Measurements from ENCODE around the gene ABCF3.
A peak's percentile ranks its signal among the peaks of the same experiment; 100 is the strongest.
"Not testable (repeated sequence)": the region's sequence is repeated elsewhere in the genome, so short reads cannot be mapped to it uniquely, and the experiment has no call there.

Gene ABCF3

GRCh38 chr3:184155644-184156521 is 30.1 kb upstream of the ABCF3 start:
- peak overlapping the region; percentile 93 for H3K9ac ChIP-seq (ENCODE audit: low read length)
- H3K27me3 ChIP-seq (ENCODE audit: control insufficient read depth, insufficient read depth, low read length): no peaks in the 10 kb centered on the region
- H3K4me3 ChIP-seq (ENCODE audit: low read length): peak overlapping the region; percentile 93
- H3K36me3 ChIP-seq (ENCODE audit: control insufficient read depth, insufficient read depth, low read length): no peaks in the 10 kb centered on the region
- H3K4me1 ChIP-seq (ENCODE audit: control insufficient read depth, insufficient read depth, low read length): peaks cover 23% of the 10 kb centered on the region
- H3K9me3 ChIP-seq (ENCODE audit: control insufficient read depth, low read length): no peaks in the 10 kb centered on the region

GRCh38 chr3:184156522-184156955 is 29.5 kb upstream of the ABCF3 start:
- Histone ChIP-seq H3K9ac (ENCODE audit: low read length) (peak overlapping the region; percentile 93), H3K9me3 (ENCODE audit: control insufficient read depth, low read length) (no peaks in the 10 kb centered on the region), H3K27me3 (ENCODE audit: control insufficient read depth, insufficient read depth, low read length) (no peaks in the 10 kb centered on the region), H3K36me3 (ENCODE audit: control insufficient read depth, insufficient read depth, low read length) (no peaks in the 10 kb centered on the region), H3K4me1 (ENCODE audit: control insufficient read depth, insufficient read depth, low read length) (peaks cover 23% of the 10 kb centered on the region), H3K4me3 (ENCODE audit: low read length) (peak overlapping the region; percentile 93)

DNA sequence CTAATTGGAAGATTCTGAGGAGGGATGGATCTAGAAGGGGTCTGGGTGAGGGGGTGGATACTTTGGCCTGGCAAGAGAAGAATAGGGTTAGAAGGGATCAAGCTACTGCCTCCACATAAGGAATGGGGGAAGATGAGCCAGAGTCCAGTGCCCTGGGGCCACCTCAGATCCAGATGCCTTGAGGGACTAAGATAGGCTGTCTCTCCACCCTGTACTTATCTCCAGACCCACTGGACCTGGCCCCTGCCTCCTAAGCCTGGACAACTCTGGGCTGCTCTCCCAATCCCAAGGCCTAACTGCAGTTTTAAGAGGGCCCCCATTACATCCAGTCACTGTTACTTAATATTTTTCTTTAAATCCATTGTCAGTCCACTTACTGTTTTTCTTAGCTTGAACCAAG is 28.8 kb upstream of the ABCF3 start:
- peak overlapping the region; percentile 93 for H3K9ac ChIP-seq (ENCODE audit: low read length)
- no peaks in the 10 kb centered on the region for H3K27me3 ChIP-seq (ENCODE audit: control insufficient read depth, insufficient read depth, low read length)
- H3K4me1 ChIP-seq (ENCODE audit: control insufficient read depth, insufficient read depth, low read length): peaks cover 23% of the 10 kb centered on the region
- no peaks in the 10 kb centered on the region for H3K36me3 ChIP-seq (ENCODE audit: control insufficient read depth, insufficient read depth, low read length)
- no peaks in the 10 kb centered on the region for H3K9me3 ChIP-seq (ENCODE audit: control insufficient read depth, low read length)
- peak overlapping the region; percentile 93 for H3K4me3 ChIP-seq (ENCODE audit: low read length)

DNA sequence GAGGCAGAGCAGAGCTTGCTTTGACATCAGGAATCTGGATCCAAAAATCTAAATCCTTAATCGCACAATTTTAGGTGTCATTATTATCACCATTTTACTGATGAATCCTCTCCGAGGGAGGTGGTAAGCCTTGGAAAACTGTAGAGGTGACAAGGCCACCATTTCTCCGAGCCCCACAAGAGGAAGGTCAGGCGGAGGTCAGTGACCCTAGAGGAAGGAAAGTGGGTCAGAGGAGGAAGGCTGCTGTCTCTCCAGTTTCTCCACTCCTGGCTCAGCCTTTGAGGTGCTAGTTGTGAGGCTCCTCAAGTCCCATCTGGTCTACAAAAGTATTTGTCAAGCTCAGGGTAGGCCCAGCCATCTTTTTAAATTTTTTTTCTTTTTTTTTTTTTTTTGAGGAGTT is 27.6 kb upstream of the ABCF3 start:
- Histone ChIP-seq H3K4me1 (ENCODE audit: control insufficient read depth, insufficient read depth, low read length) (peaks cover 23% of the 10 kb centered on the region), H3K4me3 (ENCODE audit: low read length) (no peak overlapping the region), H3K9me3 (ENCODE audit: control insufficient read depth, low read length) (no peaks in the 10 kb centered on the region), H3K27me3 (ENCODE audit: control insufficient read depth, insufficient read depth, low read length) (no peaks in the 10 kb centered on the region), H3K9ac (ENCODE audit: low read length) (no peak overlapping the region), H3K36me3 (ENCODE audit: control insufficient read depth, insufficient read depth, low read length) (no peaks in the 10 kb centered on the region)

DNA sequence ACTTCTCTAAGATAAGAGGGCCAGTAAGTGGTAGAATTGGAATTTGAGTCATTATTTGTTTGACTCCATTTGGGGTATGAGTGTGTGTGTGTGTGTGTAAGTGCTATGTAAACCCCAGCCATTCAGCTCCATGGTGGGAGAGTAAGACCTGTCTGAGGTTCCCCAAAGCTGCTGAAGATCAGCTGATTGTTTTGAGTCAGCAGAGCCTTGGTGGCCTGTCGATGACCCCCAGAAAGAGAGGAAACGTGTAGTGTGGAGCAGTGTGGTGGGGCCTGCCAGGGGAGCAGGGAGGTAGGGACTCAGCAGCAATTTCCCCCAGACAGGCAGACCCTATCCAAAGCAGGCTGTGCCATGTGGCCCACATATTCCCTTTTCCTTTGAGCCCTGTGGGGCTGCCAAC is 25.5 kb upstream of the ABCF3 start:
- Histone ChIP-seq H3K27me3 (ENCODE audit: control insufficient read depth, insufficient read depth, low read length) (no peaks in the 10 kb centered on the region), H3K4me3 (ENCODE audit: low read length) (no peak overlapping the region), H3K9ac (ENCODE audit: low read length) (no peak overlapping the region), H3K36me3 (ENCODE audit: control insufficient read depth, insufficient read depth, low read length) (peaks cover 13% of the 10 kb centered on the region), H3K4me1 (ENCODE audit: control insufficient read depth, insufficient read depth, low read length) (peaks cover 17% of the 10 kb centered on the region), H3K9me3 (ENCODE audit: control insufficient read depth, low read length) (no peaks in the 10 kb centered on the region)

DNA sequence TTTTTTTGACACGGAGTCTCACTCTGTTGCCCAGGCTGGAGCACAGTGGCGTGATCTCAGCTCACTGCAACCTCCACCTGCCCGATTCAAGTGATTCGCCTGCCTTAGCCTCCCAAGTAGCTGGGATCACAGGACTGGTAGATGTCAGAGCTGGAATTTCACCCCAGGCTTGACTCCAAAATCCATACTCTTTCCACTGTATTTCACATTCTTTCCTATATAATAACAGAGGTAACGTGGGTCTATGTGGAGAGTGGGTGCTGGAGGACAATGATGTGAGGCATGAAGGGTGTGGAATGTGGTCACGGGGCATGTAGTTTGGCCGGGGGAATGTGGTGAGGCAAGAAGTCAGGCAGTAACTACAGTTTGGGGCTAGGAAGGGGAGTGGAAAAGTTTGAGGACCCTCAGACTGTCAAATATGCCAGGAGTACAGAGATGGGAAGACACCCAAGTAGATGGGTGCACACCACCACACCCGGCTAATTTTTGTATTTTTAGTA is 23.4 kb upstream of the ABCF3 start:
- H3K36me3 ChIP-seq (ENCODE audit: control insufficient read depth, insufficient read depth, low read length): peaks cover 26% of the 10 kb centered on the region
- not testable (repeated sequence) for H3K27me3 ChIP-seq (ENCODE audit: control insufficient read depth, insufficient read depth, low read length); H3K4me1 ChIP-seq (ENCODE audit: control insufficient read depth, insufficient read depth, low read length); H3K9me3 ChIP-seq (ENCODE audit: control insufficient read depth, low read length); H3K9ac ChIP-seq (ENCODE audit: low read length); H3K4me3 ChIP-seq (ENCODE audit: low read length)

- Histone ChIP-seq H3K4me1 (ENCODE audit: control insufficient read depth, insufficient read depth, low read length) (no peaks in the 10 kb centered on the region), H3K36me3 (ENCODE audit: control insufficient read depth, insufficient read depth, low read length) (peaks cover 26% of the 10 kb centered on the region)
Measured at GRCh38 chr3:184164648-184165330, 21.2 kb upstream of the ABCF3 start.

GRCh38 chr3:184165543-184165942 is 20.5 kb upstream of the ABCF3 start:
- H3K4me1 ChIP-seq (ENCODE audit: control insufficient read depth, insufficient read depth, low read length): no peaks in the 10 kb centered on the region

More at GRCh38 chr3:184164648-184165330, 21.2 kb upstream of the ABCF3 start:
- H3K27me3 ChIP-seq (ENCODE audit: control insufficient read depth, insufficient read depth, low read length): no peaks in the 10 kb centered on the region
- H3K4me3 ChIP-seq (ENCODE audit: low read length): no peak overlapping the region
- no peak overlapping the region for H3K9ac ChIP-seq (ENCODE audit: low read length)
- no peaks in the 10 kb centered on the region for H3K9me3 ChIP-seq (ENCODE audit: control insufficient read depth, low read length)

DNA sequence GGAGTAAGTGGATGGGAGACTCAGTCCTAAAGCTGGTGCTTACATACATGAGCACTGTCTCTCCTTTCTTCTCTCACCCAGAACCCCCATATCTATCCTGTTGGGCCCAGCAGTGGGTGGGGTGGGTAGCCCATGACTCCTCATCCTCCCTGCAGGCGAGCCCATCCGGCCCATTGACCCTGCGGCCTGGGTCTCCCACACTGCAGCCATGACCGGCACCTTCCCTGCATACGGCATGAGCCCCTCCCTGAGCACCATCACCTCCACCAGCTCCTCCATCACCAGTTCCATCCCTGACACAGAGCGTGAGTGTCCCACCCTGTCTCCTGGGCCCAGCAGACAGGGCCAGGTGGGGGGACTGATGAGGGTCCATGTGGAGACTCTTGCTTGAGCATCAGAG is 19.3 kb upstream of the ABCF3 start:
- Histone ChIP-seq H3K4me3 (ENCODE audit: low read length) (no peak overlapping the region), H3K4me1 (ENCODE audit: control insufficient read depth, insufficient read depth, low read length) (no peaks in the 10 kb centered on the region), H3K9me3 (ENCODE audit: control insufficient read depth, low read length) (no peaks in the 10 kb centered on the region), H3K36me3 (ENCODE audit: control insufficient read depth, insufficient read depth, low read length) (peaks cover 26% of the 10 kb centered on the region), H3K27me3 (ENCODE audit: control insufficient read depth, insufficient read depth, low read length) (no peaks in the 10 kb centered on the region), H3K9ac (ENCODE audit: low read length) (no peak overlapping the region)

More at GRCh38 chr3:184165543-184165942, 20.5 kb upstream of the ABCF3 start:
- Histone ChIP-seq H3K9me3 (ENCODE audit: control insufficient read depth, low read length) (no peaks in the 10 kb centered on the region), H3K27me3 (ENCODE audit: control insufficient read depth, insufficient read depth, low read length) (no peaks in the 10 kb centered on the region), H3K4me3 (ENCODE audit: low read length) (no peak overlapping the region), H3K9ac (ENCODE audit: low read length) (no peak overlapping the region), H3K36me3 (ENCODE audit: control insufficient read depth, insufficient read depth, low read length) (peaks cover 26% of the 10 kb centered on the region)

GRCh38 chr3:184167786-184168185 is 18.2 kb upstream of the ABCF3 start:
- H3K4me1 ChIP-seq (ENCODE audit: control insufficient read depth, insufficient read depth, low read length): no peaks in the 10 kb centered on the region
- H3K9ac ChIP-seq (ENCODE audit: low read length): no peak overlapping the region
- H3K4me3 ChIP-seq (ENCODE audit: low read length): no peak overlapping the region
- no peaks in the 10 kb centered on the region for H3K9me3 ChIP-seq (ENCODE audit: control insufficient read depth, low read length)
- H3K27me3 ChIP-seq (ENCODE audit: control insufficient read depth, insufficient read depth, low read length): no peaks in the 10 kb centered on the region
- peaks cover 26% of the 10 kb centered on the region for H3K36me3 ChIP-seq (ENCODE audit: control insufficient read depth, insufficient read depth, low read length)

DNA sequence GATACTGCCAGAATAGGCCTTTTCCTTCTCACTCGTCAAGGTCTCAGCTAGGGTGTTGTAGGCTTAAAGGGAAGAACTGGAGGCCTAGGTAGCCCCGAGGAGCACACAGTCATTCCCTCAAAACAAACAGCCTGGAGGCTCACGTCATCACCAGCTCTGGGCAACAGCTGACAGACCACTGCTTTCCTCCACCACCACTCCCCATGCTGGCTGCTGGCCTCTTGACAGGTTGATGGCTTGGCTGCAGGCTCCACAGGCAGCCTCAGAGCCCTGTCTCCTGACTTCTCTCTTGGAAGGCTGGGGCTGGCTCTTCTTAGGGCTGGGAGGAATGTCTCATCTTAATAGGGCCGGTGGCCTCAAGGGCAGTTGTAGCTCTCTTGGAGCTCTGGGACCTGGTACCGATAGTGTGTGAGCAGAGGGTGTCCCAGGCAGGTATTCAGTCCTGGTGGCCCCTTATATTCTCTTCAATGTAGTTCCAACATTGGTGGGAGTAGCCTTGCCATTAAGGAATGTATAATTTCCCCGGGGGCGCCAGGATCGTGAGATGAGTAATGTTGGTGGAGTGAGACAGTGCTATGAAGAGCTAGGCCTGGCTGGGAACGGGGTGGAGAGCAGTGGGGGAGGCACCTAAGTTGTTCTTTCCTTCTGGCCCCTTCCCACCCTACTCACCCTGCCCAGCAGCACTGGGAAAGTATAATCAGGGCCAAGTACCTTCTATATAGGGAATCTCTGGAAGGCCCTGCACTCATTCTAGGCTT is 17.5 kb upstream of the ABCF3 start:
- Histone ChIP-seq H3K9ac (ENCODE audit: low read length) (no peak overlapping the region), H3K36me3 (ENCODE audit: control insufficient read depth, insufficient read depth, low read length) (peaks cover 26% of the 10 kb centered on the region)

More for the DNA sequence above, 17.5 kb upstream of the ABCF3 start:
- Histone ChIP-seq H3K4me3 (ENCODE audit: low read length) (no peak overlapping the region), H3K4me1 (ENCODE audit: control insufficient read depth, insufficient read depth, low read length) (no peaks in the 10 kb centered on the region), H3K9me3 (ENCODE audit: control insufficient read depth, low read length) (no peaks in the 10 kb centered on the region), H3K27me3 (ENCODE audit: control insufficient read depth, insufficient read depth, low read length) (no peaks in the 10 kb centered on the region)

Data from mucosa of stomach (tissue), 1 donor.